HCEC 1CT (cell line): Measurements from ENCODE around the gene DEDD2.

Source experiments
- DNase-seq: peaks from one replicate; pipeline ENCODE4 v3.0.0-alpha.2; 2017

Gene DEDD2

GRCh38 chr19:42168206-42168605 lies 49.3 kb downstream of the DEDD2 start:
- DNase-seq = no peak

GRCh38 chr19:42166316-42166715 lies 51.2 kb downstream of the DEDD2 start:
- no peak for DNase-seq

GRCh38 chr19:42165146-42165545 lies 52.3 kb downstream of the DEDD2 start:
- no peak for DNase-seq

GRCh38 chr19:42161616-42162263 lies 55.7 kb downstream of the DEDD2 start:
- DNase-seq = no peak

GRCh38 chr19:42159942-42160341 lies 57.5 kb downstream of the DEDD2 start:
- DNase-seq = no peak

- peak; percentile 6 for DNase-seq
Observed at GRCh38 chr19:42158926-42159325, 58.6 kb downstream of the DEDD2 start.

GRCh38 chr19:42156571-42156970 lies 60.9 kb downstream of the DEDD2 start:
- no peak for DNase-seq

GRCh38 chr19:42155796-42156195 lies 61.7 kb downstream of the DEDD2 start:
- DNase-seq = no peak

DNA sequence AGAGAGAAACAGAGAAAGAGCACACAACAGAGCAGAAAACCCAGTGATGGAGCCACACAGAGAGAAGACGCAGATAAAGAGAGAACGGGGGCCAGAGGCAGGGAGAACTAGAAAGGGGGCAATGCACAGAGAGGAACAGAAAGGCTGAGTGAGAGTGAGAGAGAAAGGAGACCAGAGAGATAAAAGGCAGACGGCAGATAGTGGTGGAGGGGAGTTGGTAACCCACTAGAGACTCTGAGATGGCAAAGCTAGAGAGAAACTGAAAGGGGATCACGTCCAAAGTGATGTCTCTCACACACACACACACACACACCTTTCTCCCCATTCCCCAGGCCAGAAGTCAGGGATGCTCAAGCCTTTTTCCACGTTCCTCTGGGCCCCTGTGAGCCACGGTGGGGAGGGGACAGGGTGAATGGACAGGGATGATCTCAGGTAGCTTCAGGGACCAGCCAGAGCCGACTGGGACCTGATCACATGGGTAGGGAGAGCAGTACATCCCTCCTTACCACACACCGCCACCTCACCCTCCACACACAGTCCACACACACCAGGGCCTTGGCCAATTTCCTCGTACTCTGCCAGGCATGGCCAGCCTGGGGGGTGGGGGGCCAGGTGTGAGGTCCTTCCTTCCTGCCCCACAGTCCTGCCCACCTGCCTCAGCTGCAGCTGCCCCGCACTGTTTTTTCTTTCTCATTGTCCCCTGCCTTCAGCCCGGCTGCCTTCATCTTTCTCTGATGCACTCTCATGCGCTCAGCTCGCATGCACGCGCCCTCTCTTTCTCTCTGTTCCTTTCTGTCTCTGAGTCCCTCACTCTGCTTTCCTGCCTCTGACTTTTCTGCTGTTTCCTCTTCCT lies 62.8 kb downstream of the DEDD2 start:
- DNase-seq = no peak

- DNase-seq = no peak
Observed at GRCh38 chr19:42153672-42154433, 63.6 kb downstream of the DEDD2 start.

DNA sequence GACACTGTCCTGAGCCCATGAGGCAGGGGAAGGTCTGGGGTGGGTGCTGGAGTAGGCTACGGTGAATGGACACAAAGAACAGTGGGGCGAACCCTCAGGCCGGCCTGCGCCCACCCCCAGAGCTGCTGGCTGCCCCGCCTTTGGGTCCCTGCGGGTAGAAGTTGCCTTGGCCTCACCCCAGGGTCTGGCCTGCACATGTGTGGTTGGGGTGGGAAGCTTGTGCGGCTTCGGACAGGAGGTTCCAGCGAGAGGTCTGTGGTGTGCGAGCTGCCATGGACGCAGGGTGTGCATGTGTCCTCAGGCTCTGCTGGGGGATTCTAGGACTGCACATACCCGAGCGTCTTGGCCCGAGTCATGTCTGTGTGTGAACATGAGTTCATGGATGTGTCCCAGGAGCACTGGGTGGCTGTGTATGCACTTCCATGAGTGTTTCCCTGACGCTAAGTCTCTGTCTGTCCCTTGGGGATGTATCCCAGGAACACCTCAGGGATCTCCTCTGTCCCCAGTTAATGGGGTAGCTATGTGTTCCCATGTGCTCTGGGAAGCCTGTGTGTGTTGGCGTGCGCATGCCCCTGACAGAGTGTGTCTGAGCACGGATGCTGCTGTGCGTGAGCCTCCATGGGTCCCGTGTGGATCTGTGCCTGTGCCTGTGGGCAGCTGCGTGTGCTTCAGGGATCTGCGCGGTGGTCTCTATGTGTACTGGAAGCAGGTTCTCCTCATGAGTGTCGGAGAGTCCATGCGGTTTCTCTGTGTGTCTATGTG lies 64.4 kb downstream of the DEDD2 start:
- DNase-seq = no peak

DNA sequence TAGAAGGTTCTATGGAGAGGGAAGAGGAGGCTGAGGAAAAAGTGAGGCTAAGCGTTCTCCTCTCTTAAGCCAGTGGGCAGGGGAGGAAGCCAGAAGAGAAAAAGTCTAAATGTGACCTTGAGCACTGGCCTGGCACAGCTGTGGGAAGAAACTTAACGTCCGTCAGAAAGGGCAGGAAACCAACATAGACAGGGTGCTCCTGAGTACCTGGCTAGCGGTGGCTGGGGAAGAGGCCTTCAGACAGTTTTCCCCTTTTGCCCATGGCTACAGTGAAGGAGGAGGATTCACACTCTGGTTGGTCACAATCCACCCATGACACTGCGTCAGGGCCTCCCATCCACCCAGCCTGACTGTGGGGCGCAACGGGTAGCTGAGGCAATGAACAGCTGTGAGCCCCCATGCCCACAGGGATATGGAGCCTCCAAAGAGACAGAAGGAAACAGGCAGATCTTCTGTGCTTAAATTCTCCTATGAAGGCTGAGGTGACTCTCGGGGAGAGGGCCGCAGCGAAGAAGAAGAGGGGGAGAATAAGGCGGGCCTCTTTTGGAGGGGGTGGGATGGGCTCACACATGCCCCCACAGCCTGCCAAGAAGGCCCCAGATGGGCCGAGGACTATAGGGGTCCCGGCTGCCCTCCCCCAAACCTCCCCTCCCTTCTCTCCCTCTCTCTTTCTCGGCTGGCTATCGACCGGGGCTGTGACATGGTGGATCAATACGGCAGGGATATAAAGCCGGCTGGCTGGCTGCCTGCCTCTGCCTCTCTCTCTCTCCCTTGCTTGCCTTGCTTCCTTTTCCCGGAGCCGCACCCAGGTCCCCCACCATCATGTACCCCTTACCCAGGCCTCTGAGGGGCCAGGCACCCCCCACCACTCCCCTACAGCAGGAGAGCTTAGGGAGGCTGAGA lies 65.4 kb downstream of the DEDD2 start:
- no peak for DNase-seq

DNA sequence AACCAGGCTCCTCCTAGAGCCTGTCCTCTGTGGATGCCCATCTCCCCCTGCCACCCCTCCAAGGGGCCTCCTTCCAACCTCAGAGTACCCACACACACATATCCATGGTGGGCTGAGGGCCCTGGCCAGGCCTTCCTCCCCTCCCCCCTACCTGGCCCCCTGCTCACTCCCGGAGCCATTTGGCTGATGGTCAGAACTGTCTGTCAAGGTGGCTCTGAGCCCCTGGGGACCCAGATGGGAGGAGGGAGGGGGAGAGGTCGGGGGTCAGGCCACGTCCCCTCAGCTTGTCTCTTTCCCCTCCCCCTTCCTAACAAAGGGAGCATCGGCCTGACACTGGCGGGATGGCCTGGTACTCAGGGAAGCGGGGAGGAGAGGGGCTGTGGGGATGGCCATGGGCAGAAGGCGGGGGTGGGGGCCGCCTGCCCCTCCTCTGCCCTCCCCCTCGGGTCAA lies 66.5 kb downstream of the DEDD2 start:
- DNase-seq = no peak

GRCh38 chr19:42150364-42150763 lies 67.1 kb downstream of the DEDD2 start:
- DNase-seq = no peak

GRCh38 chr19:42149447-42150202 lies 67.9 kb downstream of the DEDD2 start:
- DNase-seq = no peak
